DND-41 (cell line): Measurements from ENCODE around the gene MYOCOS.

ENCODE experiments used
- EZH2 ChIP-seq: IDR thresholded peaks from 3 replicates; pipeline ENCODE4 v1.6.1; 2012; ENCODE audit warnings: borderline replicate concordance, low read depth, mild to moderate bottlenecking, moderate library complexity, low read length, inconsistent platforms; ENCODE audit not compliant: severe bottlenecking
- TF ChIP-seq, protein P1 (sequence below): IDR thresholded peaks from 2 replicates; pipeline ENCODE4 v1.5.1; 2012; ENCODE audit warnings: borderline replicate concordance, low read length, moderate library complexity, mild to moderate bottlenecking; ENCODE audit not compliant: poor library complexity, severe bottlenecking; ENCODE audit errors: extremely low read depth

DNA sequence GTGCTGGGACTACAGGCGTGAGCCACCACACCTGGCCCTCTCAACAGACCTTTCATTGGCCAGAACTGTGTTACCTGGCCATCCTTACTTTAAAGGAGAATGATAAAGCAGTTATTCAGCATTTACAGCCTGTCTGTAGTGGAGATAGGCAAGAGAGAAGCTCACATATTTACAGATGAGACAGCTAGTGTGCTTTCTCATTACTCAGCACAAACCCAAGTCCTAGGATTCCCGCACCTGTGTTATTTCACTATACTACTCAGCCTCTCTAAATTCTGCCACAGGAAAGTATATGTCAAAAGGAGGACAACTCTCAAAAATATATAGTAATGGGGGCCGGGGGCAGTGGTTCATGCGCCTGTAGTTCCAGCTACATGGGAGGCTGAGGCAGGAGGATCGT, 46.3 kb downstream of the MYOCOS start:
- TF ChIP-seq, protein P1, sequence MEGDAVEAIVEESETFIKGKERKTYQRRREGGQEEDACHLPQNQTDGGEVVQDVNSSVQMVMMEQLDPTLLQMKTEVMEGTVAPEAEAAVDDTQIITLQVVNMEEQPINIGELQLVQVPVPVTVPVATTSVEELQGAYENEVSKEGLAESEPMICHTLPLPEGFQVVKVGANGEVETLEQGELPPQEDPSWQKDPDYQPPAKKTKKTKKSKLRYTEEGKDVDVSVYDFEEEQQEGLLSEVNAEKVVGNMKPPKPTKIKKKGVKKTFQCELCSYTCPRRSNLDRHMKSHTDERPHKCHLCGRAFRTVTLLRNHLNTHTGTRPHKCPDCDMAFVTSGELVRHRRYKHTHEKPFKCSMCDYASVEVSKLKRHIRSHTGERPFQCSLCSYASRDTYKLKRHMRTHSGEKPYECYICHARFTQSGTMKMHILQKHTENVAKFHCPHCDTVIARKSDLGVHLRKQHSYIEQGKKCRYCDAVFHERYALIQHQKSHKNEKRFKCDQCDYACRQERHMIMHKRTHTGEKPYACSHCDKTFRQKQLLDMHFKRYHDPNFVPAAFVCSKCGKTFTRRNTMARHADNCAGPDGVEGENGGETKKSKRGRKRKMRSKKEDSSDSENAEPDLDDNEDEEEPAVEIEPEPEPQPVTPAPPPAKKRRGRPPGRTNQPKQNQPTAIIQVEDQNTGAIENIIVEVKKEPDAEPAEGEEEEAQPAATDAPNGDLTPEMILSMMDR = no peak
- no peak for TF ChIP-seq EZH2
